Activated CD8-positive, alpha-beta memory T cell treated with anti-CD3 and anti-CD28 coated beads for 48 hours (primary cell): ENCODE measurements around the gene RFX6.

Experiments used
- DNase-seq, 3 experiments: peaks; one replicate each; pipeline ENCODE4 v3.0.0-alpha.2; 2020; ENCODE audit warnings: low read depth in 2 of 3, low spot score in 2 of 3

RFX6 gene

GRCh38 chr6:116888732-116889360 is 11.8 kb downstream of the RFX6 start:
- no peak for DNase-seq

- DNase-seq = no peak
Observed at GRCh38 chr6:116894669-116895068, 17.6 kb downstream of the RFX6 start.

- no peak for DNase-seq
Observed at GRCh38 chr6:116895935-116896334, 18.9 kb downstream of the RFX6 start.

GRCh38 chr6:116902634-116903033 is 25.6 kb downstream of the RFX6 start:
- DNase-seq = no peak

- no peak for DNase-seq
Observed at GRCh38 chr6:116922853-116923548, 46.0 kb downstream of the RFX6 start.

GRCh38 chr6:116924245-116924644 is 47.2 kb downstream of the RFX6 start:
- DNase-seq = no peak

GRCh38 chr6:116925088-116925794 is 48.2 kb downstream of the RFX6 start:
- no peak for DNase-seq

- DNase-seq = no peak
Observed at GRCh38 chr6:116928677-116929076, 51.6 kb downstream of the RFX6 start.

GRCh38 chr6:116929825-116930224 is 52.8 kb downstream of the RFX6 start:
- no peak for DNase-seq

GRCh38 chr6:116931456-116931855 is 54.4 kb downstream of the RFX6 start:
- no peak for DNase-seq

- no peak for DNase-seq
Observed at GRCh38 chr6:116932496-116932895, 55.5 kb downstream of the RFX6 start.

GRCh38 chr6:116933485-116933884 is 56.4 kb downstream of the RFX6 start:
- DNase-seq = no peak

- DNase-seq = no peak
Observed at GRCh38 chr6:116938305-116938704, 61.3 kb downstream of the RFX6 start.

- no peak for DNase-seq
Observed at GRCh38 chr6:116941727-116942126, 64.7 kb downstream of the RFX6 start.

GRCh38 chr6:116945809-116946208 is 68.8 kb downstream of the RFX6 start:
- DNase-seq = no peak

GRCh38 chr6:116948533-116949304 is 71.7 kb downstream of the RFX6 start:
- DNase-seq = no peak

GRCh38 chr6:116949964-116950363 is 72.9 kb downstream of the RFX6 start:
- DNase-seq = no peak

GRCh38 chr6:116954335-116954734 is 77.3 kb downstream of the RFX6 start:
- no peak for DNase-seq

- DNase-seq = no peak
Observed at GRCh38 chr6:116954938-116955337, 77.9 kb downstream of the RFX6 start.

GRCh38 chr6:116955773-116956172 is 78.7 kb downstream of the RFX6 start:
- no peak for DNase-seq

GRCh38 chr6:116963972-116964371 is 86.9 kb downstream of the RFX6 start:
- no peak for DNase-seq
